ENCODE measurements around the gene FRMD4A. TPM values are rescaled to one million over a fixed set of nuclear protein-coding genes. Genes with fewer than 3 reads are reported as not detected.

Gene FRMD4A
- total RNA-seq, 4 donors from 2014 or later, result 4.4 to 7.1 (median 5.2) TPM

GRCh38 chr10:13936826-13937225 is 393.9 kb downstream of the FRMD4A start:
- TF ChIP-seq, protein P1, sequence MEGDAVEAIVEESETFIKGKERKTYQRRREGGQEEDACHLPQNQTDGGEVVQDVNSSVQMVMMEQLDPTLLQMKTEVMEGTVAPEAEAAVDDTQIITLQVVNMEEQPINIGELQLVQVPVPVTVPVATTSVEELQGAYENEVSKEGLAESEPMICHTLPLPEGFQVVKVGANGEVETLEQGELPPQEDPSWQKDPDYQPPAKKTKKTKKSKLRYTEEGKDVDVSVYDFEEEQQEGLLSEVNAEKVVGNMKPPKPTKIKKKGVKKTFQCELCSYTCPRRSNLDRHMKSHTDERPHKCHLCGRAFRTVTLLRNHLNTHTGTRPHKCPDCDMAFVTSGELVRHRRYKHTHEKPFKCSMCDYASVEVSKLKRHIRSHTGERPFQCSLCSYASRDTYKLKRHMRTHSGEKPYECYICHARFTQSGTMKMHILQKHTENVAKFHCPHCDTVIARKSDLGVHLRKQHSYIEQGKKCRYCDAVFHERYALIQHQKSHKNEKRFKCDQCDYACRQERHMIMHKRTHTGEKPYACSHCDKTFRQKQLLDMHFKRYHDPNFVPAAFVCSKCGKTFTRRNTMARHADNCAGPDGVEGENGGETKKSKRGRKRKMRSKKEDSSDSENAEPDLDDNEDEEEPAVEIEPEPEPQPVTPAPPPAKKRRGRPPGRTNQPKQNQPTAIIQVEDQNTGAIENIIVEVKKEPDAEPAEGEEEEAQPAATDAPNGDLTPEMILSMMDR (IDR thresholded peaks at IDR 0.05 in 4 of 5, conservative IDR thresholded peaks at IDR 0.05 in 1 of 5), result no peak
- TF ChIP-seq POLR2A (IDR thresholded peaks at IDR 0.05), result no peak
- DNase-seq, result no peak
- intact Hi-C loops (cut with DNase I; ENCODE audit: low total_unique reads) (no loop called here), in situ Hi-C loops (cut with MboI; ENCODE audit: low sequenced_read_pairs in 4 of 4) (no loop called here)
- Histone ChIP-seq H3K36me3 (no peaks in the 10 kb centered on the region), H3K4me3 (no peak overlapping the region), H3K9me3 (no peaks in the 10 kb centered on the region), H3K27me3 (no peaks in the 10 kb centered on the region), H3K4me1 (no peaks in the 10 kb centered on the region), H3K27ac (no peak overlapping the region)
- no peak for ATAC-seq

DNA sequence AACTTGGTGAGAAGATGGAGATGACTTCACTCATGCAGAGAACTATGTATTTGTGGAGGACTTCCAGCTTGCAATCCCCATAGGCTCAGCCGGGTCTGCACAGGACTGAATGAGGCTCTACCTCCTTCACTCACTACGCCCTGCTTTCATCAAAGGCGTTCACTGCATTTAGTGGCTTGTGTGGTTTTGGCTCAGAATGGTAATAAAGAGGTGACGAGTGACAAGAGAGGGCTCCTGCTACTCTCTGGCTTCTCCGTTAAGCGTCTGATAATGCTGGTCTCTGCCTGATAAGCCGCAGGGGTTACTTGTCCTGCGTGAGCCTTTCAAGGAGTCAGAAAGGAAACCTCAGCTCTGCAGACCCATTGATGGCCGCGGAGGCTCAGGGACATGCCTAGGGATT is 400.6 kb downstream of the FRMD4A start:
- in situ Hi-C loops (cut with MboI; ENCODE audit: low sequenced_read_pairs in 4 of 4), result no loop called here
- H3K27ac ChIP-seq, result no peak overlapping the region
- no peaks in the 10 kb centered on the region for H3K4me1 ChIP-seq
- no peaks in the 10 kb centered on the region for H3K27me3 ChIP-seq
- no peaks in the 10 kb centered on the region for H3K36me3 ChIP-seq
- DNase-seq (no peak), ATAC-seq (no peak)
- H3K9me3 ChIP-seq, result no peaks in the 10 kb centered on the region
- intact Hi-C loops (cut with DNase I; ENCODE audit: low total_unique reads), result no loop called here
- no peak overlapping the region for H3K4me3 ChIP-seq
- TF ChIP-seq POLR2A (IDR thresholded peaks at IDR 0.05), result no peak
- TF ChIP-seq, protein P1 (IDR thresholded peaks at IDR 0.05 in 4 of 5, conservative IDR thresholded peaks at IDR 0.05 in 1 of 5), result no peak

DNA sequence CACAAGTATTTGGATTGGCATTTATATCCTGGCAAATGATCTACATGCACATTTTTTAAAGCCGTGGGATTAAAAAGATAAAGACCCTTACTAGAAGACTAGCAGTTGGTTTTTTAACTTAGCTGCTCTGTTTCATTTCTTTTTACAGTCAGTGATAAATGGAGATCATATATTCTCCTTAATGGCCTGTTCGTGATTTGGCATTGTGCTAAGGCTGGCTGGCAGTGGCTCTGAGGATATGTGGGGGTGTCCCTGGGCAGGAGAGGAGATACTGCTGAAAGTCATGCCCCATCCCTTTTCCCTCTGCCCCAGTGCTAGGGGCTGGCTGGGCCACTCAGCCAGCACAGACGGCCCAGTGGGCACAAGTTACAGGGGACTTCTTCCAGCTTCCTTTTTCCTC is 402.3 kb downstream of the FRMD4A start:
- no peak overlapping the region for H3K27ac ChIP-seq
- intact Hi-C loops (cut with DNase I; ENCODE audit: low total_unique reads), result no loop called here

DNA sequence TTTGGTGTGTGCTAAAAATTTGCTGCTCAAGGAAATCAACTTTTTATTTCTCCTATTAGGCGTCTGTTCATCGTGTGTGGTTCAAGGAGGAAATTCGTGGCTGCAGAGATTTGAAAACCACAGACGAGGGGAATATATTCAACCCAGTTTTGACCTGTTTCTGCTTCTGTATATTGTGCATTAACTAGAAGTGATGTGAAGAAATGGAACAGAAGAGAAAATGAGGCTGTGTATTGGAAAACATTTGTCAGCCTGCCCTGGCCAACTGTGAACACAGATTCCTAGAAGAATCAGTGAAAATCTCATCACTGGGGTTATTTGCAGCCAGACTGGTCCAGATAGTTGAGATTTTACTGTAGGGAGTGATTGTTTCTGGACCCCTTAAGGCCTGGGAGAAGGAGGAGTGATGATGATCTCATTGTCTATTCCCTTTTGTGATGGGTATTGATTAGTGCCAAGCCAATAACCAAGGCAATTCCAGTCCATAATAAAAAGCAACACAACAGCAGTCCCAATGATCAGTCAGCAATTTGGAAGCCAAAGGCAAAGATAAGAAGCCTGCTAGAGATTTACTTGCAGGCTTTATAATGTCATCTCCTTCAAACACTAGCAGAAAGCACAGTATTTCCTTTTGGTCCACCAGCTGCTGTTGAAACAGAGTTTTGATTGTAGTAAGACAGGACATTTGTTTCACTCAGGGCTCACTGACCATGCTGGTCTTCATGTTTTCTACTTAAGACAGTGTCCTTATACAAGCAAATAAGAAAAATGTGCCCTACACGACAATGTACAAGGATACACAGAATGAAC is 404.5 kb downstream of the FRMD4A start:
- H3K36me3 ChIP-seq, result no peaks in the 10 kb centered on the region
- H3K4me3 ChIP-seq, result no peak overlapping the region
- no peak for TF ChIP-seq POLR2A (IDR thresholded peaks at IDR 0.05)
- TF ChIP-seq, protein P1 (IDR thresholded peaks at IDR 0.05 in 4 of 5, conservative IDR thresholded peaks at IDR 0.05 in 1 of 5), result no peak
- no peak for ATAC-seq
- H3K27ac ChIP-seq, result no peak overlapping the region
- in situ Hi-C loops (cut with MboI; ENCODE audit: low sequenced_read_pairs in 4 of 4) (no loop called here), intact Hi-C loops (cut with DNase I; ENCODE audit: low total_unique reads) (no loop called here)
- H3K9me3 ChIP-seq, result no peaks in the 10 kb centered on the region
- H3K4me1 ChIP-seq, result no peaks in the 10 kb centered on the region
- no peaks in the 10 kb centered on the region for H3K27me3 ChIP-seq
- DNase-seq, result no peak

More for the DNA sequence above, 402.3 kb downstream of the FRMD4A start:
- in situ Hi-C loops (cut with MboI; ENCODE audit: low sequenced_read_pairs in 4 of 4), result no loop called here
- no peaks in the 10 kb centered on the region for H3K4me1 ChIP-seq
- H3K27me3 ChIP-seq, result no peaks in the 10 kb centered on the region
- no peaks in the 10 kb centered on the region for H3K36me3 ChIP-seq
- DNase-seq, result no peak
- H3K4me3 ChIP-seq, result no peak overlapping the region
- H3K9me3 ChIP-seq, result no peaks in the 10 kb centered on the region
- TF ChIP-seq, protein P1 (IDR thresholded peaks at IDR 0.05 in 4 of 5, conservative IDR thresholded peaks at IDR 0.05 in 1 of 5), result no peak
- TF ChIP-seq POLR2A (IDR thresholded peaks at IDR 0.05), result no peak
- ATAC-seq, result no peak
